ENCODE results near the gene ELK1.
A peak's percentile ranks its signal among the peaks of the same experiment; 100 is the strongest.

The ELK1 gene

DNA sequence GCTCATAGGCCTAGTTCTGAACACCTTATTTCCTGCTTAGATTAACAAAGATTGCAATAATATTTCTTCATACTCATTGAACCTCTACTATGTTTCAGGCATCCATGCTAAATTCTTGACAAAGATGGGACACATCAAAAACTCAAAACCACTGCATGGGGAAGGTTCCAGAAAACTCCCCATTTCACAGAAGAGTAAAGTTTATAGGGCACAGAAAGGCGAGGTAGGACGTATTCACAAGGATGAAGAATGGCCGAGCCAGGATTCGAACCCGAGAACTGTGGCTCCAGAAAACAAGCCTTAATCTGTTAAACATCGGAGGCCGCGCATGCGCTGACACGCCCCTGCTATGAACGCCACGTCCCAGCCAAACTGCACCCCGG is 7.9 kb upstream of the ELK1 start:
- TF ChIP-seq, protein P1, sequence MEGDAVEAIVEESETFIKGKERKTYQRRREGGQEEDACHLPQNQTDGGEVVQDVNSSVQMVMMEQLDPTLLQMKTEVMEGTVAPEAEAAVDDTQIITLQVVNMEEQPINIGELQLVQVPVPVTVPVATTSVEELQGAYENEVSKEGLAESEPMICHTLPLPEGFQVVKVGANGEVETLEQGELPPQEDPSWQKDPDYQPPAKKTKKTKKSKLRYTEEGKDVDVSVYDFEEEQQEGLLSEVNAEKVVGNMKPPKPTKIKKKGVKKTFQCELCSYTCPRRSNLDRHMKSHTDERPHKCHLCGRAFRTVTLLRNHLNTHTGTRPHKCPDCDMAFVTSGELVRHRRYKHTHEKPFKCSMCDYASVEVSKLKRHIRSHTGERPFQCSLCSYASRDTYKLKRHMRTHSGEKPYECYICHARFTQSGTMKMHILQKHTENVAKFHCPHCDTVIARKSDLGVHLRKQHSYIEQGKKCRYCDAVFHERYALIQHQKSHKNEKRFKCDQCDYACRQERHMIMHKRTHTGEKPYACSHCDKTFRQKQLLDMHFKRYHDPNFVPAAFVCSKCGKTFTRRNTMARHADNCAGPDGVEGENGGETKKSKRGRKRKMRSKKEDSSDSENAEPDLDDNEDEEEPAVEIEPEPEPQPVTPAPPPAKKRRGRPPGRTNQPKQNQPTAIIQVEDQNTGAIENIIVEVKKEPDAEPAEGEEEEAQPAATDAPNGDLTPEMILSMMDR (IDR thresholded peaks at IDR 0.05; ENCODE audit: low read depth, low read length, missing control alignments) = no peak
- in situ Hi-C loops (cut with HindIII; ENCODE audit: low sequenced_read_pairs) = no loop called here

DNA sequence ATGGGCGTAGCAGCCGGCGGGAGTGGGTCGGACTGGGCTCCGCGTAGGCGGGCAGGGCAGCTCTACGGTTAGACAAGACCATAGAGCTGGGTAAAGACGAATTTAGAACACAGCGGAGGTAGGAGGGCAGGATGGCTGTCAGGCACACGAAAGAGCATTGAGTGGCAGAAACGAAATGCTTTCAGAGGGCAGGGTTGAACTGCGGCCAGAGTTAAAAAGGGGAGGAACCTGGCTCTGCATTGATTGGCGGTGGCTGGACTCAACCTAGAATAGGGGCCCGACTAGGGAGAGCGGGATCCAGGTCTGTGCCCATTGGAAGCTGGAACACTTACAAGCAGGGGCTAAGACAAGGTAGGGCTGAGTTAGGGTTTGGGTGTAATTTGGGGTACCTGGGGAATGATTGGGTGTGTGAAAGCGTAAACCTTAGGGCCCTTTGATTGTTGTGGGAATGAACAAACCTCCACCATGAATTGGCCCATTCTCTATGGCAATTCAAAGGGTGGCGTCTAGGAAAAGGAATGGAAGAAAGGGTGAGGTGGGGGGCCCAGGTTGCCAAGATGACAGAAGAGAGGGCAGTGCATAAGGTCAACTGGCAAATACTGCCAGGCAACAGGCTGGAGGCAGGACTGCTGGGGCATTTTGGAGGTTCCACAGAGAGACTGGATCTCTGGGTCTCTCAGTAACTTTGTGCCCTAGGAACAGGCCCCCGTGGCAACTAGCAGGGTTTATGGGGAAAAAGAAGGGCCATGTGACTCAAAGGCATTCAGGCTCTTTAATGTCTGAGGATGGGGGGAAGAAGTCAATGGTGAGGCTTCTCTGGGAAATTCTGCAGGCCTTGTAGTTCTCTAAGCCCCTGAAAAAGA is 911 bp upstream of the ELK1 start:
- DNase-seq (ENCODE audit: low read depth) = no peak
- peak overlapping the region; percentile 35 for H3K4me3 ChIP-seq (ENCODE audit: low read depth, low read length)
- TF ChIP-seq, protein P1 (IDR thresholded peaks at IDR 0.05; ENCODE audit: low read depth, low read length, missing control alignments) = no peak
- in situ Hi-C loops (cut with HindIII; ENCODE audit: low sequenced_read_pairs) = no loop called here

More for the DNA sequence above, 7.9 kb upstream of the ELK1 start:
- H3K4me3 ChIP-seq (ENCODE audit: low read depth, low read length) = peak overlapping the region; percentile 52
- no peak for DNase-seq (ENCODE audit: low read depth)

DNA sequence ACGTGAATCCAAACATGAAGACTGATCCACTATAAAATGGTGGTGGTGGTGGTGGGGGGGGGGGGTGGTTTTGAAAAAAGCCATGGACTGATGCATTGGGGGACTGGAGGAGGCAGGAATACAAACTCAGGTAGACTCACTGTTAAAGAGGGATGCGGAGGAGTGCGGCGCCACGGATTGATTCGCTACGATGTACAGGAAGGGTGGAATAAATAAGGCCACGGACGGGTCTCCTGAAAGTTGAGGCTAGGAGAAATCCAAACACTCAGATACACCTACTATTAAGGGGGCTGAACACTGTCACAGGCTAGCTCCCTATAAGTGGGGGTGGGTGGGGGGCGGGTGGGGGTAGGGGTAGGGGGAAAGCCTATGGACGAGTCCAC is 591 bp downstream of the ELK1 start:
- no peak for DNase-seq (ENCODE audit: low read depth)
- in situ Hi-C loops (cut with HindIII; ENCODE audit: low sequenced_read_pairs) = no loop called here
- TF ChIP-seq, protein P1 (IDR thresholded peaks at IDR 0.05; ENCODE audit: low read depth, low read length, missing control alignments) = no peak
- H3K4me3 ChIP-seq (ENCODE audit: low read depth, low read length) = peak overlapping the region; percentile 66

DNA sequence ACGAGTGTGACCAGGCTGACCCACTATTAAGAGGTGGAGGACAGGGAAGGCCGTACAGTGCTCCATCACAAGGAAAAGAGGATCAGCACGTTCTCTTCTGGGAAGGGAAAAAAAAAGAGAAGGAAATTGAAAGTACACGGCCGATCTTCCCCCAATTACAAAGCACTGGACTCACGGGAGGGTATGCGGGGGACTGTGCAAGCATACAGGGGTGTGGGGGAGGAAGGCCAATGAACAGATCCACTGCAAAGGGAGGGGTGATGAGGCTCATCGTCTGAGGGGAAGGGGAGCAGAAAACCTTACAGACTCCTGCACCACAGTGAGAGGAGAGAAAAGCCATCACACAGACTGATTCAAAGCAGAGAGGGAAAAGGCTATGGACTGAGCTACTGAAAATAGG is 1.1 kb downstream of the ELK1 start:
- DNase-seq (ENCODE audit: low read depth) = no peak
- TF ChIP-seq, protein P1 (IDR thresholded peaks at IDR 0.05; ENCODE audit: low read depth, low read length, missing control alignments) = no peak
- in situ Hi-C loops (cut with HindIII; ENCODE audit: low sequenced_read_pairs) = no loop called here
- peak overlapping the region; percentile 66 for H3K4me3 ChIP-seq (ENCODE audit: low read depth, low read length)

DNA sequence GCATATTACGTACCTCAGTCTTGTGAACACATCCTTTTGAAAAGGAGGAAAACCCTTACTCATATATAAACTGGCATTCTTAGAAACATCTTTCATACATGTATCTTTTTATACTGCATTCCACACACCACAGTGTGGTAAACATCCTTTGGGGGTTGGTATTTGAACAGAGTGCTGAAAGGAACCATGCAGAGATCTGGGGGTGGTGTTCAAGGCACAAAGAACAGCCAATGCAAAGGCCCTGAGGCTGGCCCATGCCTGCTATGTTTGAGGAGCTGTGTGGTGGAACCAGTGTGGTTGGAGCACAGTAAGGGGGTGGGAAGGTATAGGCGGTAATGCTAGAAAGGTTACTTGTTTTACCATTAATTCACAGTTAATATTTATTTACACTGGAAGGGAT is 2.0 kb downstream of the ELK1 start:
- DNase-seq (ENCODE audit: low read depth) = no peak
- no peak overlapping the region for H3K4me3 ChIP-seq (ENCODE audit: low read depth, low read length)
- TF ChIP-seq, protein P1 (IDR thresholded peaks at IDR 0.05; ENCODE audit: low read depth, low read length, missing control alignments) = no peak
- in situ Hi-C loops (cut with HindIII; ENCODE audit: low sequenced_read_pairs) = no loop called here

DNA sequence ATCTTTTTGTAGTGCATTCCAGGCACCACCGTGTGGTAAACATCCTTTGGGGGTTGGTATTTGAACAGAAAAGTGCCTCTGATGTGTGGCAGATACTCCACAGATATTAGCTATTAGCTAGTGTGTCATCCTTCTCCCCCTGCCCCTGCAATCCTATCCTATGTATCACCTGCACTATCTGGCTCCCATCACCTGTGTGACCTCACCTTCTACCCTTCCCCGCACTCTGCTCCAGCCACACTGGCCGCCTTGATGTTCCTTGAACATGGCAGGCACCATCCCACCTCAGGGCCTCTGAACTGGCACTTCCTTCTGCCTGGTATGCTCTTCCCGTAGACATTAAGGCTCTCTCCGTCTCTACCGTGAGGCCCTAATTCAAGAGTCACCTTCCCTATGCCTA is 3.7 kb downstream of the ELK1 start:
- H3K4me3 ChIP-seq (ENCODE audit: low read depth, low read length) = no peak overlapping the region
- in situ Hi-C loops (cut with HindIII; ENCODE audit: low sequenced_read_pairs) = no loop called here
- TF ChIP-seq, protein P1 (IDR thresholded peaks at IDR 0.05; ENCODE audit: low read depth, low read length, missing control alignments) = no peak
- DNase-seq (ENCODE audit: low read depth) = no peak
